Keratinocyte (primary cell): Measurements from ENCODE around the gene LHFPL6. TPM values are rescaled to one million over a fixed set of nuclear protein-coding genes. Genes with fewer than 3 reads are reported as not detected.

Experiments used
- DNase-seq: peaks from one replicate; pipeline ENCODE4 v3.0.0-alpha.2; 2011; ENCODE audit warnings: low read depth, missing footprints, low spot score
- FAIRE-seq: peaks from 2 replicates; lab custom pipeline; 2011; peaks lifted over from hg19 to GRCh38; lab: Jason Lieb, UNC
- H2AFZ ChIP-seq: 2 replicates; pipeline ENCODE4 v1.6.0; 2012; ENCODE audit warnings: low read length, control low read depth, inconsistent platforms; ENCODE audit not compliant: control insufficient read depth
- H3K27ac ChIP-seq: 2 replicates; pipeline ENCODE4 v1.5.1; 2011; ENCODE audit warnings: low read length; ENCODE audit not compliant: control insufficient read depth, insufficient read depth
- H3K27me3 ChIP-seq: 3 replicates; pipeline ENCODE4 v1.6.0; 2011; ENCODE audit warnings: low read length; ENCODE audit not compliant: control insufficient read depth, insufficient read depth; ENCODE audit errors: extremely low read depth
- H3K36me3 ChIP-seq, 2 experiments: 2 replicates in 1 of 2; 3 replicates in 1 of 2; pipeline ENCODE4 v1.5.1; 2011; ENCODE audit warnings: low read length in 2 of 2, mild to moderate bottlenecking in 1 of 2; ENCODE audit not compliant: control insufficient read depth in 2 of 2, insufficient read depth in 2 of 2; ENCODE audit errors: extremely low read depth in 1 of 2
- H3K4me1 ChIP-seq: 3 replicates; pipeline ENCODE4 v1.5.1; 2011; ENCODE audit warnings: low read length; ENCODE audit not compliant: control insufficient read depth, insufficient read depth; ENCODE audit errors: extremely low read depth
- H3K4me2 ChIP-seq: 3 replicates; pipeline ENCODE4 v1.6.0; 2011; ENCODE audit warnings: low read depth, low read length; ENCODE audit not compliant: control insufficient read depth, insufficient read depth; ENCODE audit errors: extremely low read depth
- H3K4me3 ChIP-seq, 3 experiments: fragments of 200-600 bp in 1 of 3; sonication (generic) in 1 of 3; 2 replicates in 2 of 3; 3 replicates in 1 of 3; pipeline ENCODE4 v1.5.1; 2011 to 2016; ENCODE audit warnings: low read length in 3 of 3, mild to moderate bottlenecking in 3 of 3, control low read depth in 2 of 3, inconsistent platforms in 1 of 3, low read depth in 1 of 3, mixed read lengths in 1 of 3, mixed run types in 1 of 3, moderate library complexity in 1 of 3; ENCODE audit not compliant: control insufficient read depth in 2 of 3, insufficient read depth in 2 of 3; ENCODE audit errors: extremely low read depth in 1 of 3
- H3K79me2 ChIP-seq: 2 replicates; pipeline ENCODE4 v1.6.0; 2012; ENCODE audit warnings: low read length; ENCODE audit not compliant: control insufficient read depth, insufficient read depth
- H3K9ac ChIP-seq: 3 replicates; pipeline ENCODE4 v1.6.0; 2011; ENCODE audit warnings: low read length; ENCODE audit not compliant: control insufficient read depth, insufficient read depth; ENCODE audit errors: extremely low read depth
- H3K9me1 ChIP-seq: 3 replicates; pipeline ENCODE4 v1.6.0; 2011; ENCODE audit warnings: low read length; ENCODE audit not compliant: control insufficient read depth, insufficient read depth; ENCODE audit errors: extremely low read depth
- H3K9me3 ChIP-seq: 2 replicates; pipeline ENCODE4 v1.5.1; 2012; ENCODE audit warnings: low read depth, low read length; ENCODE audit not compliant: control insufficient read depth
- H4K20me1 ChIP-seq: 3 replicates; pipeline ENCODE4 v1.6.0; 2011; ENCODE audit warnings: low read length; ENCODE audit not compliant: control insufficient read depth, insufficient read depth; ENCODE audit errors: extremely low read depth
- CTCF ChIP-seq, 3 experiments: IDR thresholded peaks in 1 of 3; conservative IDR thresholded peaks in 1 of 3; optimal IDR thresholded peaks in 1 of 3; 2 replicates in 2 of 3; 3 replicates in 1 of 3; pipeline versions ENCODE3 to v1.5.1; 2011; ENCODE audit warnings: low read length in 3 of 3, mild to moderate bottlenecking in 3 of 3, moderate library complexity in 2 of 3, control low read depth in 1 of 3, inconsistent platforms in 1 of 3; ENCODE audit not compliant: insufficient read depth in 2 of 3; ENCODE audit errors: extremely low read depth in 1 of 3
- EZH2 ChIP-seq: IDR thresholded peaks from one replicate; pipeline ENCODE4 v1.6.1; 2012; ENCODE audit warnings: inconsistent platforms, mild to moderate bottlenecking, low read length, moderate library complexity
- dilution Hi-C: fragments of 300-500 bp; cut with MboI; formaldehyde crosslinking; loops from one replicate; pipeline ENCODE4 v1.7.0; 2020; ENCODE audit warnings: low sequenced_read_pairs; ENCODE audit not compliant: extremely low pct_ligation_motif_present
- polyA plus RNA-seq, 5 experiments: library from polyadenylated mRNA; depleted of rRNA in 3 of 5; stranded (reverse) in 3 of 5; stranded (forward) in 1 of 5; unstranded in 1 of 5; fragments of >200 nt; gene quantifications; 1 replicate in 1 of 5; 2 replicates in 3 of 5; 3 replicates in 1 of 5; pipeline versions ENCODE4 v1.2.1 to v1.2.3, GENCODE V29; 2011 to 2012; ENCODE audit warnings: missing spikeins in 2 of 5, low read depth in 1 of 5, low replicate concordance in 1 of 5

The LHFPL6 gene
- polyA plus RNA-seq, 1 donor (not counting 4 experiments of a cell fraction or from before 2014, with no cell fraction given), result 15.8 TPM

DNA sequence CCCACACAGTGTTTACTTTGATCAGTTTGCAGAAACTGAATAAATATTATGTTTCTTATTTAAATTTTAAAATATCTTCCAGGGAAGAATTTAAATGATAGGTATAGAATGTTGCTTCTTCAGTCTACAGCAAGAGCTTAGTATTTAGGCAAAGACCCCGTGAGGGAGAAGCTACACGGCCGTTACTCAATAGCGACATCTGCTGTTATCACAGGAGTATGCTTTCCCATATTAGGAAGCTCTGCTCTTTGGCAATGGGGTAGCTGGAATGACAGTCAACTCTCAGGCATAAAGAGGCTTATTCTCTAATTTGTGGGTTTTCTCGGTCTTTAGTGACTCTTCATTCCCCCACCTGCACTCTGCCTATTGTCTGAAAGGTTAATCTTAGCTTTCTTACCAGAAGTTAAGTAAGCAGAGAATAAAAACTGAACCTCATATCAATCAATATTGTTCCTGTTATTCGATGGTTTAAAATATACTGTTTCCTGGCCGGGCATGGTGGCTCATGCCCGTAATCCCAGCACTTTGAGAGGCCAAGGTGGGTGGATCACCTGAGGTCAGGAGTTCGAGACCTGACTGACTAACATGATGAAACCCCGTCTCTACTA is 13.2 kb upstream of the LHFPL6 start:
- H3K4me2 ChIP-seq, result no peak overlapping the region
- H3K9me1 ChIP-seq, result no peaks in the 10 kb centered on the region
- FAIRE-seq (peak; percentile 88), DNase-seq (no peak)
- no peak overlapping the region for H3K4me3 ChIP-seq
- no peaks in the 10 kb centered on the region for H3K9me3 ChIP-seq
- H4K20me1 ChIP-seq, result no peaks in the 10 kb centered on the region
- peak; percentile 83 to 89 (median 84) for TF ChIP-seq CTCF (optimal IDR thresholded peaks at IDR 0.05 in 1 of 3, IDR thresholded peaks at IDR 0.05 in 1 of 3, conservative IDR thresholded peaks at IDR 0.05 in 1 of 3; ENCODE audit: extremely low read depth in 1 of 3, insufficient read depth in 2 of 3, low read length in 3 of 3)
- no peak for TF ChIP-seq EZH2
- no peaks in the 10 kb centered on the region for H3K36me3 ChIP-seq
- H3K79me2 ChIP-seq, result no peaks in the 10 kb centered on the region
- H3K4me1 ChIP-seq, result no peaks in the 10 kb centered on the region
- no peak overlapping the region for H3K9ac ChIP-seq
- no peak overlapping the region for H2AFZ ChIP-seq
- dilution Hi-C loops, result no loop called here
- H3K27ac ChIP-seq, result no peak overlapping the region
- no peaks in the 10 kb centered on the region for H3K27me3 ChIP-seq

DNA sequence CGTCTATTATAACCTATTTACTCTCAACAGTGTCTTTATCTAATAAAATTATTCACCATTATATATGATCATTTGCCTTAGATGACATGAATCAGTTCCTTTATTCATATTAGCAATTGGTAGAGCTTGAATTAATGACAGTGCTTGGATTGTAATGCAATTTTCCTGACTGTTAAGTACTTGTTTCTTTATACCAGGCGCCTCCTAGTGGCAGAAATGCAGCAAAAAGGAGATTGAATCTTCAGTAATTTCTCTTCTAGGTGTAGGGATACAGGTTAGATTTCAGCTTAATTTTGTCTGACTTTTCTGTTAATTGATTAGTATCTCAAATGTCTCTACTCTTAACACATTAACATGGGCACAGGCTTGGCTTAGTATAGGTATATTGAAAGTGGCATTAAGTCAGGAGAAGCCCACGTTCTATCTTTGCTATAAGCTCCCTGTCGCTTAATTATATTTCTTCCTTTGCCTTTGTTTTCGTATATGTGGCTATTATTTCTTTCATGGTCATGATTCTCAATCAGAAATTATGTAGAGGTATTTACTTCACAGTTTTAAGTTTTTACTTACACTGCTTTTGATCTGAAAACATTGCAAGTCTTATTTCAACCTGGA is 9.1 kb upstream of the LHFPL6 start:
- no peaks in the 10 kb centered on the region for H3K27me3 ChIP-seq
- FAIRE-seq (peak; percentile 23), DNase-seq (peak; percentile 33)
- no peak overlapping the region for H3K4me3 ChIP-seq
- no peaks in the 10 kb centered on the region for H3K36me3 ChIP-seq
- H2AFZ ChIP-seq, result no peak overlapping the region
- no peaks in the 10 kb centered on the region for H3K79me2 ChIP-seq
- no peak overlapping the region for H3K4me2 ChIP-seq
- no peaks in the 10 kb centered on the region for H3K9me3 ChIP-seq
- no peaks in the 10 kb centered on the region for H3K4me1 ChIP-seq
- H3K9me1 ChIP-seq, result no peaks in the 10 kb centered on the region
- H3K9ac ChIP-seq, result no peak overlapping the region
- no peaks in the 10 kb centered on the region for H4K20me1 ChIP-seq
- dilution Hi-C loops, result no loop called here
- TF ChIP-seq CTCF (optimal IDR thresholded peaks at IDR 0.05 in 1 of 3, IDR thresholded peaks at IDR 0.05 in 1 of 3, conservative IDR thresholded peaks at IDR 0.05 in 1 of 3; ENCODE audit: extremely low read depth in 1 of 3, insufficient read depth in 2 of 3, low read length in 3 of 3) (peak in 2 of 3 experiments; percentile 66 to 68), EZH2 (no peak)
- no peak overlapping the region for H3K27ac ChIP-seq
